HS-5 (cell line): Measurements from ENCODE around the gene EDIL3.
A peak's percentile ranks its signal among the peaks of the same experiment; 100 is the strongest.

Experiments
- DNase-seq: peaks from one replicate; pipeline ENCODE4 v3.0.0-alpha.2; 2012; ENCODE audit warnings: low read depth

EDIL3 gene

DNA sequence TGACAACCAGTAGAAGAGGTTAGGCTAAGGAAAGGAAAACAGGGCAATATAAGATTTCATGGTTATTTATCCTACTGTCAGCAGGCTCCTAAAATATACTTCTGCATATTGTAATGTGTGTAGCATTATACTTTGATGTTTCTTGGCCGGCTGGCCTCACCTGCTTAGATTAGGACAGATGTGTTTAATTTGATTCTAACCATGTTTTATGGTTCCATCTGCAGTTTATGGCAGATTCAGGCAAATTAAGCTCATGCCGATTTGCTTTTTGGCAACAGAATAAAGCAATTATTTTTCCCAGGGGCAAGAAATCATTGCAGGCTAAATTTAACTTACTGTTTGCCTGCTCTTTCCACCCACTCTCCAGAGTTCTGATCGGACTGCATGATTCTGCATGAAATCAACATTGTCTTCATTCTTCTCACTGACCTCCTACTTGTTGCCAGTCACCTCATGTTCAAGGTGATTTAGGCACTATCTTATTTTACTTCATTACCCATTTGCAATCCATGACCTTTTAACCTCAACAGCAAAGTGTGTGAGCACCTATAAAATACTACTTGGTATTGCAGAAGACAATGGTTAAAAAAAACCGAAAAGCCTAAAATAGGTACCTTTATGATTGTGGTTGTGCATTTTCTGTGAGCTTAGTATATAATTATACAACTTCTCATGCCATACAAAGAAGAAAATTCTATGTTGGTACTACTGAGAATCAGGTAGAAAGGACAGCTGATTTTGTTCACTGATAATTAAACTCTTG, 125.2 kb downstream of the EDIL3 start:
- DNase-seq: no peak

DNA sequence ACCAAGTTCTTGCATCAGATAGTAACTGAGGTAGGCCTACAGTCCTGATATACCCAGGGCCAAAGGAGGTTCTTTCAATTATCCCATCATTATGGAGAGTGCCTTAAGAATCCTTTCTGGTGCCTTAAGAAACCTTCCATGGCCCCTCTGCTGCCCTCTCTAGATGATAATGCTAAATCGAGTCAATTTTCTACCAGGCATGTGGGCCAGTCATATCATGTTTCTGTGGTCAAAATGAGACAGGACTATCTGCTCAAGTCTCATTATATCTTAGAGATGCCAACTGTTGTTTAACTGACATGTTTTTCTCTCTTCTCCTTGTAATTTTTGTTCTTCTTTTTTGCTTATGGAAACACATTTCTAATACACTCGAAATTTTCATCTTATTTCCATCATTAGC, 127.6 kb downstream of the EDIL3 start:
- DNase-seq: no peak

DNA sequence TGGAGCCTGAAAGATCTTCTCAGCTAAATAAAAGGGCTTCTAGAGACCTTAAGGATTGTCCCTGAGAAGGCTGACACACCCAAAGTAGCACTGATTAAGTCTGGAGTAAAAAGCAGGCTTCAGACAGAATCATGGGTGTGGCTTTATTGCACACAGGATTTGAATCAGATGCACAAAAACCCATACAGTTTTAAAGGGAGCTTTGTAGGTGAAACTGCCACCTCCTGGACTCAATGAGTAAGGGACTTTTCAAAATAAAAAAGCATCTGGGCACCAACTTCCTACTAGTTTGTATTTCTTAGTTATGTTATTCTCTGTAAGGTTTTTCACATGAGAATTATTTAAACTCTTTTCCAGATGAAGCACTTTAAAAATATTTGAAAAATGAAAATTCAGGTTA, 129.4 kb downstream of the EDIL3 start:
- DNase-seq: peak; percentile 33

DNA sequence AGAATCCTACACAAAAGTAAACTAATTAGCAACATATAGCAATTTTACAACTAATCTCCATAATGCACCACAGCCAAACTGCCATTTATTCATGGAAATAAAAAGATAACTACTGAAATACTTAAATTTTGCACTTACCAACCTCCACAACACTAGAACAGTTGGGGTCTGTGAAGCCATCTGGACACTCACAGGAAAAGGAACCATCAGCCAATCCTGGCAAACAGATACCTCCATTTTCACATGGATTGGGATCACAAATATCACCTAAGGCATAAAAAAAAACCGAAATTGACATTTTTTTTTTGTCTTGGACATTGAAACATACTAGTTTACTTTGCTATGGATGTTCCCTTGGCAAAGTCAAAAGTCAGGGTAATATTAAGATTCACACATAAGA, 130.7 kb downstream of the EDIL3 start:
- no peak for DNase-seq

DNA sequence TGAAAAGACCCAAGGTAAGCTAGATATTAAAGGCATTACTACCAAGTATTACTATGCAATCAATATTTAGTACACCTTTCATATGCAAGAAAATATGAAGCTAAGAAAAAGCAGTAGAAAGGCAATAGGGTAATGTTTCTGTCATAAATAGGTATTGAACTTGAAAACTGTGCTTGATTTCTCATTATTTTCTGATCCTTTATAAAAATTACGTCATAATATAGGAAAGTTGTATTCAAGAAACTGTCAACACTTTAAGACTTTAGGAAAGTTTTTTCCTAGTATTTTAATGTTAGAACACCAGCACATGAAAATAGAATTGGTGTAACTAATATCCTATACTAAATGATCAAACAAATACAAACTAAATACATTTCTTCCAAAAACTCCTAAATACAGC, 133.2 kb downstream of the EDIL3 start:
- no peak for DNase-seq

DNA sequence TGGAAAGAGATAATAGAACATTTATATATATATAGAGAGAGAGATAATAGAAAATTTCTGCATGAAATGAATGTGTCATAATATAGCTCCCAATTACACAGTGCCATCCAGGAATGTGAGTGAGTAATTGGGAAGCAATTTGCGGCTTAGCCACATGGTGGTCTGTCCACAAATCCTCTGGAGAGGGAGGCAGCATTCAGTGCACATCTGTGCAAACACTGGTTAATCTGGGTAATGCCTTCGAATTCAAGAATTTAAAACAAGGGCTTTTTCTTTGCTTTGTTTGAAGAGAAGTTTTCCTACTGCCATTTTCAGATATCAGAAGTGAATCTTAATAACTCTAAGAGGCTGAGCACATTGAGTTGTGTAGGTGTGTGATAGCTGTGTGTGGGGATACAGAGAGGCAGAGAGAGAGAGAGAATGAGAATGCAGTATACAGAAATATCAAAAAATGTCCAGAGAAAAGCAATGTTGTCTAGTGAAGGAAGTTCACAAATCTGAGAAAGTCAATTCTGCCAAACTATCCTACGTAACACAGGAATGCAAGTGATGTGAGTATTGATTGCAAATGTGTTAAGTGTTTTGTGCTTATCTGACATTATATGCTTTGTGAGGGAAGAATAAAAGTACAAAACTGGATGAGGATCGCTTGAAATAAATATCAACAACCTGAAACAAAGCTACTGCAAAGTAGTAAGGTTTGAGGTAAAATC, 134.6 kb downstream of the EDIL3 start:
- peak; percentile 91 for DNase-seq

DNA sequence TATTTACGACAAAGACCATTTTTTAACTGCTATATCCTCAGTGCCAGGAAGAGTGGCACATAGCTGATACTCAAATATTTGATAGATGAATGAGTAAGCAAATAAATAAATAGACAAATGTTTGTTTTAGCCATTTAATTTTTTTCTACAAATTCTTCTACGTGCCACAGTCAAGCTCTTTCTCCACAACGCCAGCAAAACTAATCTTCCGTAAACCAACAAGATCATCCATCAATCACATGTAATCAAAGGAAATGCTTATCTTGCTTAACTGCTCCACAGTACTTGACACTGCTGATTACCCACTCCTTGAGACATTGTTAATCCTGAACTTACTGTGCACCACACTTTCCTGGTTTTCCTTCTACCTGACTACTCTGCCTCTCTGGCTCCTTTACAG, 136.7 kb downstream of the EDIL3 start:
- no peak for DNase-seq

DNA sequence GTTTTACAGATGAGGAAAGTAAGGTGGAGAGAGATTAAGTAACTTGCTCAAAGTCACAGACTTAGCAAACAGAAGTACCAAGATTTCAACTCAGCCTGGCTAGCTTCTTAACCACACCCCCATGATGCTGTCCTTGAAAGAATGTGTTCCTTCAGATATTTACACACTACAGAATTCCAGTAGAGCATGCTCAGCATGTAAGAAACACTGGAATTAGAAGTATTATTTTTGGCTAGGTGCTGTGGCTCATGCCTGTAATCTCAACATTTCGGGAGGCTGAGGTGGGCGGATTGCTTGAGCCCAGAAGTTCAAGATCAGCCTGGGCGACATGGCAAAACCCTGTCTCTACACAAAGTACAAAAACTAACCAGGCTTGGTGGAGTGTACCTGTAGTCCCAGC, 142.4 kb downstream of the EDIL3 start:
- DNase-seq: peak; percentile 34

DNA sequence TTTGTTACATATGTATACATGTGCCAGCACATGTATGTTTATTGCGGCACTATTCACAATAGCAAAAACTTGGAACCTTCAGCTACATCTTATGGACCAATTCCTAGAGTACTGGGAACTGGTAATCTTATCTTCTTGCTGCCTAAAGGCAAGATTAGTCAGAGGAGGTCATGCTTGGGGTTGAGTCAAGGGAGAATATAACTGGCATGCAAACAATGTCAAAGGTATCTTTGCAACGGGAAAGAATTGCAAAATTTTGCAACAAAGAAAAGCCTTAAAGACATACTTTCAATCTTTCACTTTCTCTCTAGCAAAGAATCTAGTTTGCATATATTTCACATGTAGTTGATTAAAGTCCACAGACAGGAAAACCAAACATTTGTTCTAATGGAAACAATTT, 145.2 kb downstream of the EDIL3 start:
- DNase-seq: peak; percentile 68

DNA sequence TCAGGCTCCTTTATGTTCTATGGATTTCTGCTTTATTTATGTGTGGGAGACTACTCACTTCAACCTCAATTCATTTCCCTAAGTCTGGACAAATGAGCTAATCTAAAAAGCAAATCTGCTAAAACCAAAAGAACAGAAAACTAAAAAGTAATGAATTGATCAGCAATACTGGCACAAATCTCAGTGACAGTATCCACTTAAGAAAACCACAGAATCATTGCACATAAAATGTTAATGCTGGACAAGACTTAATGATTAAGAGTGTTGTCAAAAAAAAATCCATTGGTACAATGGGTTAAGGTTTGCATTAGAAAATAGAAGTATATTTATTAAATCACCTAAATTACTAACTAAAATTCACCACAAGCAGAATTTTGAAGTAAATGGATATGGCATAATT, 147.6 kb downstream of the EDIL3 start:
- DNase-seq: no peak

DNA sequence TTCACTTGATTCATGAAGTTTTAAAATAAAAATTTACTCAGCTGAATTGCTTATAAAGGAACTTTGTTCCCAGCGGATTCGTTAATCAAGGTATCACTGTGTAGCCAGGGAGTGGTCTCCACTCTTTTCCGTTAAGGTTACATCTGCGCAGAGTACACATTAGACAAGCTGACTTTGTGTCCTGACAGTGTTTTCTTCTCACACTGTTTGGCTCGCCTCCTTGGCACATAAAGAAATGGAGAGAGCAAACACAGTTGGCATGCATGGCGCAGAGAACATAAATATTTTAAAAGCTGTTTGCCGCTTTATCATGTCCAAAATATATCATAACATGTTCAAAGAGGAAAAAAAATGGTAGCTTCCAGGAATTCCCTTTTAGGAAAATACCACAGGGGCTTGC, 153.2 kb downstream of the EDIL3 start:
- no peak for DNase-seq

DNA sequence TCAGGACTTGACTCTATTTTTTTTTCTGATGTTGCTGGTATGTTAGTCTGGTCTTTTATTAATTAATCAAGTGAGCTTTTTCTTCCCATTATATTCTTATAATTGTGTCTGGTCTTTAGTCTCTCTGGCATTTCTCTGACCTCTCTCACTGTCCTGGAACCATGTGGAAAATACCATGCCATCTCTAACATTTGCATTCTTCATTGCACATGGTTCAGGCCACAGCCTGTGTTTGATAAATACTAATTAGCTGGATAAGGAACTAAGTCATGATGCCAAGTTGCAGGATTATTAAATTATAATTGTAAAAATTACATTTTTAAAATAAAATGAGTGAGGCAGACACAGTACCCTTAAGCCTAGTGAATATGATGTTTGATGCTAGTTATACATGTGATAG, 155.6 kb downstream of the EDIL3 start:
- DNase-seq: no peak

DNA sequence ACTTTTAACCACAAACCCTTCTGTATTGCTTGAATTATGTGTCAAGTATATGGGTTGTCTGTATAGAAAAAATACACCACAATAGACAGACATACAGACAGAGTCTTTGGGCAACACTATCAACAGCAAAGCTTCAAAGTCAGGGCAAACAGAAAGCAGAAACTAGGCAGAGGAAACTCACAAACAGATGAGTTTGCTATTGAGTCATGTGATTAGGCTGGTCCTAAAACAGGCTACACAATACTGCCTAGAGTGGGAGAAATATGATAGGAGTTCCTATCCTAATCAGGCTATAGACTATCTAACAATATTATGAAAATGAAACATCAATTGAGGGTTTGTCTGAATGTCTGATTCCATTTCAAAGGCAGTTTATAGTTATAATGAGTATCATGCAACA, 156.4 kb downstream of the EDIL3 start:
- no peak for DNase-seq

DNA sequence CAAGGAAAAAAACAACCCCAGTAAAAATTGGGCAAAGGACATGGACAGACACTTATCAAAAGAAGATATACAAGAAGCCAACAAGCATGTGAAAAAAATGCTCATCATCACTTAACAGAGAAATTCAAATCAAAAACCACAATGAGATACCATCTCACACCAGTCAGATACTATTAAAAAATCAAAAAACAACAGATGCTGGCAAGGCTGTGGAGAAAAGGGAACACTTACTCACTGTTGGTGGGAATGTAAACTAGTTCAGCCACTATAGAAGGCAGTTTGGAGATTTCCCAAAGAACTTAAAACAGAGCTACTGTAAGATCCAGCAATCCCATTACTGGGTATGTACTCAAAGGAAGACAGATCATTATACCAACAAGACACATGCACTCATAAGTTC, 157.4 kb downstream of the EDIL3 start:
- no peak for DNase-seq

DNA sequence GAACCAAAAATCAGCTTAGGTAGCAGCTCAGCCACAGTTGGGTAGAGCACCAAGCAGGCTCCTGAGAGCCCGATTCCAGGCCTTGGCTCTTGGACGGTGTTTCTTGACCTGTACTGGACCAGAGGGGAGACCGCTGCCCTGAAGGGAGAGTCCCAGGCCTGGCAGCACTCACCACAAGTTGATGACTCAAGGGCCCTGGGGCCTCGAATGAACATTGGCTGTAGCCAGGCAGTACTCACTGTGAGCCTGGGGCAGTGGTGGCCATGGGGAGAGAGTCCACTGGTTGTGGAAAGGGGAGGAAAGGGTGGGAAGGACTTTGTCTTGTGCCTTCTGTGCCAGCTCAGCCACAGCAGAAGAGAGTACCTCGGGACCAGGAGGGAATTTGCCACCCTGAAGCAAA, 166.1 kb downstream of the EDIL3 start:
- no peak for DNase-seq

DNA sequence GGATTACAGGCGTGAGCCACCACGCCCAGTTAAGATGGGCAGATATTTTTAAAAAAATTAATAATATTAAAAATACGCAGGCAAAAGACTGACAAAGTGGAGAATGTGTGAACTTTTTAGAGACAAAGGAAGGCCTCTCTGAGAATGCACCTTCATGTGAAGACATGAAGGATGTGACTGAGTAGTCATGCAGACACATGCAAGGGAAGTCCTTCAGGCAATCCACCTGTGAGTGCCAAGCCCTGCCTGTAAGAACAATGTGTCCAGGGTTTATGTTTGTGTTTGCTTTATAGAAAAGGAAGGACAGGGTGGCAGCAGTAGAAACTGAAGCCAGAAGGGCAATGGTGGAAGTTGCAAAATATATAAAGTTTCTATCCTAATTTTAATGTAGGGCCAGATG, 169.2 kb downstream of the EDIL3 start:
- no peak for DNase-seq

DNA sequence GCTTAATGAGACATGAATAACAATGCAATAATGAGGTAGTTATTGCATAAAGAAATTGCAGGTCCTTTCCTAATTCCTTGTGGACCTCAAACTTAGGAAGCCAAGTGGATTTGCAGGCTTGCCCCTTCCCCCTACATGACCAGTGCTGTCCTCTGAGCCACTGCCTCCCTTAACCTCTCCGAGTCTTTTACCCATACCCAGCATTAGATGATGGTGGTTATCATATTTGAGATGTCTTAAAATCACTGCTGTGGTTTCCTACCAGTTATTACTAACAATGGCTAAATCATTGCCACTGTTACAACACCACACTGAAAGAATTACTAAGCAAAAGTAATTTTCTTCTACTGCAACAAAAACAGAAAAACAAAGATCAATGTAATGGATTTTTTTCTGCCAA, 170.8 kb downstream of the EDIL3 start:
- no peak for DNase-seq

DNA sequence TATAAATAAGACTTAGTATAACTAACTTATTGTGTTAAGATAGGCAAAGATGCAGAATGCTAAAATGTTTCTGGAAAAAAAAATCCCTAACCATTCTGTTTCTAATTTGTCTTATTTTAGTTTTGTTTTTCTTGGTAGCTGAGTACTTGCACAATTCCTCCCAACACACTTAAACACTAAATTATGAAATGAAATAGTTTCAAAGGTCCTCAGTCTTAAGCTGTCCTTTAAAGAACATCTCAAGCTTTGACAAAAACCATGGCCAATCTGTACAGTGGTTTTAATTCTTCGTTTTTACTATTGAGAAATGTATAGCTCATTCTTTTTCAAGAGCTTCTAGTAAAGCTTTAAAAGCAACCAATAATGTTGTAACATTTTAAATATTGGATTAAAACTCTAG, 171.5 kb downstream of the EDIL3 start:
- DNase-seq: no peak

DNA sequence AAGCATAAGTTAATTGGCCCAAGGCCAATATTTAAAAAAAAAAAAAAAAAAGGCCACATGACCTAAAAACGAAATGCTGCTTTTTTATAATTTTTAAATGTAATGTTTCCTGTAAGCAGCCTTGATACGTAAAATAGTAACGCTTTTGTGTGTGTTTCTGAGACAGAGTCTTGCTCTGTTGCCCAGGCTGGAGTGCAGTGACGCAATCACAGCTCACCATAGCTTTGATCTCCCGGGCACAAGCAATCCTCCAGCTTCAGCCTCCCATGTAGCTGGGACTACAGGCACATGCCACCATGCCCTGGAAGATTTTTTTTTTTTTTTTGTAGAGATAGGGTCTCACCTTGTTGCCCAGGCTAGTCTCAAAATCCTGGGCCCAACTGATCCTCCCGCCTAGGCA, 179.9 kb downstream of the EDIL3 start:
- DNase-seq: no peak

DNA sequence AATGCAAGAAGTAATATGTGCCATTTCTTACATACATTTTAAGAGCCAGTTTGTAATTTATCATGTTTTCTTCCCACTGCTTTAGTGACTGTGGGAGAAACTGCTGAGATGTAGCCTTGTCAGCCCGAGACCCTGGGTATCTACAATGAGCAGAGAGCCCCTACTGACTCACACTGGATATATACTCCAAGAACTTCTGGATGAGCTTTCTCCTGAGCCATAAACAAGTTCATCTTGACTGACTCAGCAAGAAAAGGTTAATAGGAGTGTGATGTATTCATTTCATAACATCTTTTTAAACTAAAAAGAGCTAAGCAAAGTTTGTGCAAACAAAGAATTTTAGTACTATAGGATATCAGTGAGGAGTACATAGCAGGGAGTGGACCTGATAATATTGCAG, 182.5 kb downstream of the EDIL3 start:
- no peak for DNase-seq

DNA sequence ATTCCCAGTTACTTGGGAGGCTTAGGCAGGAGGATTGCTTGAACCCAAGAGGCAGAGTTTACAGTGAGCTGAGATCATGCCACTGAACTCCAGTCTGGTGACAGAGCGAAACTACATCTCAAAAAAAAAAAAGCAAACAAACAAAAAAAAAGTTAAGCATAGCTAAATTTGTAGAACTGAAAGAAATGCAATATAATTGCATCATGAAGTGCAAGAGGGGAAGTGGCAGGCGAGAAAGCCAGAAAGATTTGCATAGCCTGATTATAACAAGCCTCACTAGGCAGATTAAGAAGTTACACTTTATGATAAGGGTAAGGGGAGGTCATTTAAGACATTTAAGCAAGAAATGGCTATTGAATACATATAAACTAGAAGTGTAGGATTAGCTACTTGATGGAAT, 187.1 kb downstream of the EDIL3 start:
- DNase-seq: no peak

DNA sequence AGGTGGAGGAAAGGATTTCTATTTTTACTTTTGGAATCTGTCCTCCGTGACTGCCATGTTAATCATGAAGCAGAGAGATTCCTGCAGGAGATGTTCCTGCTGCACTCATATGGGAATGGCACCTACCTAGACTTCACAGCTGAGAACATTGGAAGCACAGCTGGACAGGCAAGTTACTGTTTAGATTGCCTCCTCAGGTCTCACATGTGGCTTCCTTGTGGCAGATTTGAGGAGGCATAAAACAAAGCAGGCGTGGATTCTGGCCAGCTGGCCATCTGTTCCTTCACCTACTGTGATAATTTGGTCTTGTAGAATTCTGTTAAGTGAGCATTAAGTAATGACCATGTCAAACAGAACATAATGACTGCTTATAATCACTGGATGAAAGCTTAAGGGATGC, 193.4 kb downstream of the EDIL3 start:
- no peak for DNase-seq

DNA sequence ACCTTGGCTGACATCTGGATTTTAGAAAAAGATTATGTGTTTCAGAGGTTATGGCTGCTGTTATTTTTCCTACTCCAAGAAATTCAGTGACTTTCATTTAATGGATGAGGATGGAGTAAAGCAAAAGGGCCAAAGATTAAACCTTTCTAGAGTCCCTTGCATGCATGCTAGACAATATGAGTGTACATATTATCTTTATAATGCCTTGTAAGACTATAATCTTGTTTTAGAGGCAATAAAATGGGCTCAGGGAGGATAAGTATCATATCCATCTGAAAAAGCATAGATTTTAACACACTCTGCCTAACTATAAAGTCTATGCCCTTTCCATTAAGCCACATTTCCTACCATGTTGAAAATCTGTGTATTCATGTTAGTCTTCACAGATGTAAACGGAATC, 199.8 kb downstream of the EDIL3 start:
- no peak for DNase-seq

DNA sequence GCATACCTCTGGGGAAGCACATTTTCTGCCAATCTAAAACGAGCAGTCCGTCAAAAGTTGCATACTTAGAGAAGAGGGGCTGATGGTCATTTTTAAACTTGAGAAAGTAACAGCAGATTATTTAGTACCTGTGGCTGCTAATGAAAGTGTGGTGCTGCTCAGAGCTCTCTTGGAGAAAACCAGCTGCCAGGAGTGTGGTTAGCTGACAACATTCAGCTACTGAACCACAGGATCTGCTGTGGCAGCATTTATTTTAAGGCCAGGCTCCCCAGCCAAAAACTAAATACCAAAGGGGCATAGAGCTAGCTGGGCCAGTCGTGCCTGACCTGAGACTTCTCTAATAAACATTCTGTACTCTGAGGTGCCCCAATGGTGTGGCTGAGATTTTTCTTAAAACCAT, 203.6 kb downstream of the EDIL3 start:
- DNase-seq: no peak
